Glutamatergic neuron (in vitro differentiated cells): ENCODE results near the gene MRLN. TPM values are rescaled to one million over a fixed set of nuclear protein-coding genes. Genes with fewer than 3 reads are reported as not detected.
"Not testable (repeated sequence)": the region's sequence is repeated elsewhere in the genome, so short reads cannot be mapped to it uniquely, and the experiment has no call there.

Source experiments
- DNase-seq: peaks from one replicate; pipeline ENCODE4 v3.0.0; 2022
- H3K27ac Mint-ChIP-seq: one replicate; pipeline ENCODE4 v1.8.0; 2020; ENCODE audit warnings: mild to moderate bottlenecking, mixed read lengths, inconsistent platforms; ENCODE audit not compliant: unreplicated experiment
- H3K27me3 Mint-ChIP-seq: one replicate; pipeline ENCODE4 v1.8.0; 2020; ENCODE audit warnings: mild to moderate bottlenecking, moderate library complexity, mixed read lengths, inconsistent platforms; ENCODE audit not compliant: unreplicated experiment
- H3K36me3 Mint-ChIP-seq: one replicate; pipeline ENCODE4 v1.8.0; 2020; ENCODE audit warnings: mild to moderate bottlenecking, mixed read lengths, inconsistent platforms; ENCODE audit not compliant: unreplicated experiment
- H3K4me1 Mint-ChIP-seq: one replicate; pipeline ENCODE4 v1.8.0; 2020; ENCODE audit warnings: mild to moderate bottlenecking, low read depth, mixed read lengths, inconsistent platforms; ENCODE audit not compliant: unreplicated experiment
- H3K4me3 Mint-ChIP-seq: one replicate; pipeline ENCODE4 v1.8.0; 2020; ENCODE audit warnings: mild to moderate bottlenecking, mixed read lengths, inconsistent platforms; ENCODE audit not compliant: unreplicated experiment
- H3K9me3 Mint-ChIP-seq: one replicate; pipeline ENCODE4 v1.8.0; 2020; ENCODE audit warnings: mild to moderate bottlenecking, moderate library complexity, mixed read lengths, inconsistent platforms; ENCODE audit not compliant: unreplicated experiment
- total RNA-seq: library from RNA; stranded (reverse); fragmentation: NEBNext Ultra II Directional; extraction: Animal tissue kit (Norgen Biotek cat#: 25700); gene quantifications from one replicate; pipeline ENCODE4 v1.2.1, GENCODE V29; 2021; ENCODE audit not compliant: unreplicated experiment
- TF ChIP-seq, protein P1 (sequence below): fragments of 200-600 bp; sonication (generic); IDR thresholded peaks from one replicate; pipeline ENCODE4 v1.5.0; 2021; ENCODE audit not compliant: partially characterized antibody, unreplicated experiment

MRLN gene
- total RNA-seq, 1 donor from 2014 or later: not detected

DNA sequence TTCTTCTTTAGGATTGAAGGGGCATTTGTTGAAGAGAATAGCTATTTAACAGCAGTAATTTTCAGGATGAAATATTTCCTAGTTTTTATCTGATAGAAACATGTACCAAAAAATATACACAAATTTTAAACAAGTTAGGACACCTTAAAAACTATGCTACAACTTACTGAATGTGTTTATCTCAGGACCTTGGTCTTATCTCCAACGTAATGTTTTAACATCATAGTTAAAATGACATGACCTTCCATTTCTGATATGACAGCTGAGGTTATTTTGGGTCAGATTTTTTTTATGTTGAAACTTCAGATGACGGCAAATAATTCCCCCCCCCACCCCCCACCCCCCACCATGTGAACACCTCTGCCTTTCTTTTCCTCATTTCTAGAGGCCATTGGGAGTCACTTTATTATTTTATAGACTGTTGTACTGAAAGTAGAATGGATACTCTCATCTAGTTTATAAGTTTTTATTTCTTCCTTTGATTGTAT lies 8.0 kb downstream of the MRLN start:
- Mint-ChIP-seq H3K4me3 (no peak overlapping the region), H3K9me3 (no peaks in the 10 kb centered on the region), H3K36me3 (no peaks in the 10 kb centered on the region), H3K4me1 (no peaks in the 10 kb centered on the region), H3K27ac (no peak overlapping the region), H3K27me3 (no peaks in the 10 kb centered on the region)
- TF ChIP-seq, protein P1, sequence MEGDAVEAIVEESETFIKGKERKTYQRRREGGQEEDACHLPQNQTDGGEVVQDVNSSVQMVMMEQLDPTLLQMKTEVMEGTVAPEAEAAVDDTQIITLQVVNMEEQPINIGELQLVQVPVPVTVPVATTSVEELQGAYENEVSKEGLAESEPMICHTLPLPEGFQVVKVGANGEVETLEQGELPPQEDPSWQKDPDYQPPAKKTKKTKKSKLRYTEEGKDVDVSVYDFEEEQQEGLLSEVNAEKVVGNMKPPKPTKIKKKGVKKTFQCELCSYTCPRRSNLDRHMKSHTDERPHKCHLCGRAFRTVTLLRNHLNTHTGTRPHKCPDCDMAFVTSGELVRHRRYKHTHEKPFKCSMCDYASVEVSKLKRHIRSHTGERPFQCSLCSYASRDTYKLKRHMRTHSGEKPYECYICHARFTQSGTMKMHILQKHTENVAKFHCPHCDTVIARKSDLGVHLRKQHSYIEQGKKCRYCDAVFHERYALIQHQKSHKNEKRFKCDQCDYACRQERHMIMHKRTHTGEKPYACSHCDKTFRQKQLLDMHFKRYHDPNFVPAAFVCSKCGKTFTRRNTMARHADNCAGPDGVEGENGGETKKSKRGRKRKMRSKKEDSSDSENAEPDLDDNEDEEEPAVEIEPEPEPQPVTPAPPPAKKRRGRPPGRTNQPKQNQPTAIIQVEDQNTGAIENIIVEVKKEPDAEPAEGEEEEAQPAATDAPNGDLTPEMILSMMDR: no peak
- DNase-seq: no peak

DNA sequence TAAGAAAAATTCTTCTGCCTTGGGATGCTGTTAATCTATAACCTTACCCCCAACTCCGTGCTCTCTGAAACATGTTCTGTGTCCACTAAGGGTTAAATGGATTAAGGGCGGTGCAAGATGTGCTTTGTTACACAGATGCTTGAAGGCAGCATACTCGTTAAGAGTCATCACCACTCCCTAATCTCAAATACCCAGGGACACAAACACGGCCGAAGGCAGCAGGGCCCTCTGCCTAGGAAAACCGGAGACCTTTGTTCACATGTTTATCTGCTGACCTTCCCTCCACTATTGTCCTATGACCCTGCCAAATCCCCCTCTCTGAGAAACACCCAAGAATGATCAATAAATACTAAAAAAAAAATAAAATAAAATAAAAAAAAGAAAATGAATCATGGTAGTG lies 8.5 kb downstream of the MRLN start:
- not testable (repeated sequence) for H3K27ac Mint-ChIP-seq, H3K9me3 Mint-ChIP-seq, H3K36me3 Mint-ChIP-seq, H3K4me1 Mint-ChIP-seq, H3K4me3 Mint-ChIP-seq, H3K27me3 Mint-ChIP-seq, DNase-seq

DNA sequence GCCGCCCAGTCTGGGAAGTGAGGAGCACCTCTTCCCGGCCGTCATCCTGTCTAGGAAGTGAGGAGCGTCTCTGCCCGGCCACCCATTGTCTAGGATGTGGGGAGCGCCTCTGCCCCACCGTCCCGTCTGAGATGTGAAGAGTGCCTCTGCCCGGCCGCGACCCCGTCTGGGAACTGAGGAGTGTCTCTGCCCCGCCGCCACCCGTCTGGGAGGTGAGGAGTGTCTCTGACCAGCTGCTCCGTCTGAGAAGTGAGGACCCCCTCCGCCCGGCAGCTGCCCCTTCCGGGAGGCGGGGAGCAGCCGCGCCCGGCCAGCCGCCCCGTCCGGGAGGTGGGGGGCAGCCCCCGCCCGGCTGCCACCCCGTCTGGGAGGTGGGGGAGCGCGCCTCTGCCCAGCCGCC lies 9.1 kb downstream of the MRLN start:
- H3K27ac Mint-ChIP-seq, H3K36me3 Mint-ChIP-seq, H3K9me3 Mint-ChIP-seq, H3K4me1 Mint-ChIP-seq, H3K27me3 Mint-ChIP-seq, H3K4me3 Mint-ChIP-seq: not testable (repeated sequence)
- DNase-seq: peak; percentile 16

DNA sequence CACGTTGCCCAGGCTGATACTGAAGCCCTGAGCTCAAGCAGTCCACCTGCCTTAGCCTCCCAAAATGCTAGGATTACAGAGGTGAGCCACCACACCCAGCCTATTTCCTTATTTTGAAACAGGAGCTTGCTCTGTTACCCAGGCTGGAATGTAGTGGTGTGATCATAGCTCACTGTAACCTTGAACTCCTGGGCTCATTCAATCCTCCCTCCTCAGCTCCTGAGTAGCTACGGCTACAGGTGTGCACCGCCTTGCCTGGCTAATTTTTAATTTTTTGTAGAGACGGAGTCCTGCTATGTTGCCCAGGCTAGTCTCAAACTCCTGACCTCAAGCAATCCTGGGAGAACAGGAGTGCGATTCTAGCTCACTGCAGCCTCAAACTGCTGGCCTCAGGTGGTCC lies 11.7 kb downstream of the MRLN start:
- no peak for DNase-seq
- H3K36me3 Mint-ChIP-seq: no peaks in the 10 kb centered on the region
- no peaks in the 10 kb centered on the region for H3K4me1 Mint-ChIP-seq
- H3K9me3 Mint-ChIP-seq: no peaks in the 10 kb centered on the region
- no peaks in the 10 kb centered on the region for H3K27me3 Mint-ChIP-seq
- no peak overlapping the region for H3K4me3 Mint-ChIP-seq
- no peak overlapping the region for H3K27ac Mint-ChIP-seq
- TF ChIP-seq, protein P1: no peak

DNA sequence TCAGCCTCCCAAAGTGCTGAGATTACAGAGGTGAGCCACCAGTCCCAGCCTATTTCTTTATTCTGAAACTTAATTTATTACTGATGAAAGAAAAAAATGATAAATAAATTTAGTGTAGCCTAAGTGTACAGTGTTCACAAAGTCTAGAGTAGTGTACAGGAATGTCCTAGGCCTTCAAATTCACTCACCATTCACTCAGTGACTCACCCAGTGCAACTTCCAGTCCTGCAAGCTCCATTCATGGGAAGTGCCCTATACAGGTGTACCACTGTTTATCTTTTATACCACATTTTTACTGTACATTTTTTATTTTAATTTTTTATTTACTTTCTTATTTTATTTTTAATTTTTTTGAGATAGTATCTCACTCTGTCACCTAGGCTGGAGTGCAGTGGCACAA lies 12.2 kb downstream of the MRLN start:
- H3K36me3 Mint-ChIP-seq: no peaks in the 10 kb centered on the region
- H3K27ac Mint-ChIP-seq: no peak overlapping the region
- H3K9me3 Mint-ChIP-seq: no peaks in the 10 kb centered on the region
- DNase-seq: no peak
- TF ChIP-seq, protein P1: no peak
- H3K4me3 Mint-ChIP-seq: no peak overlapping the region
- H3K4me1 Mint-ChIP-seq: no peaks in the 10 kb centered on the region
- H3K27me3 Mint-ChIP-seq: no peaks in the 10 kb centered on the region

DNA sequence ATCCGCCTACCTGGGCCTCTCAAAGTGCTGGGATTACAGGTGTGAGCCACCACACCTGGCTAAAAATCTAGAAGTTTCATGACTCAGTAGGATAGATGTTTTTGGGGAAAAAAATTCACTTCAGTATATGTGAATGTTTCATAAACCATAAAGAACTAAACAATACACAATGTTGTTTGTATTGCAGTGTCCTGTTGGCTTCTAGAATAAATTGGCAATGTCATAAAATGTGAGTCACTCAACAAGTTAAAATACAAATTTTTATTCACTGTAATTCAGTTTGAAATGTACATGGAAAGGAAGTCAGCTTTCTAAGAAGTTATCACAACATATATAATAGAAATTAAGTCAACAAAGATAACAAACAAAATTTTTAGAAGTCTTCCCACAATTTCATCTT lies 16.5 kb downstream of the MRLN start:
- Mint-ChIP-seq H3K27ac (no peak overlapping the region), H3K9me3 (peaks cover 2% of the 10 kb centered on the region), H3K36me3 (no peaks in the 10 kb centered on the region), H3K4me3 (no peak overlapping the region), H3K27me3 (no peaks in the 10 kb centered on the region), H3K4me1 (no peaks in the 10 kb centered on the region)
- TF ChIP-seq, protein P1: no peak
- DNase-seq: no peak
